GM19240 (cell line): Measurements from ENCODE around the gene GJC1.
"Not testable (repeated sequence)": the region's sequence is repeated elsewhere in the genome, so short reads cannot be mapped to it uniquely, and the experiment has no call there.

ENCODE experiments used
- DNase-seq: peaks from one replicate; pipeline ENCODE4 v3.0.0; 2011; ENCODE audit warnings: low spot score; ENCODE audit not compliant: insufficient read length

Gene GJC1

DNA sequence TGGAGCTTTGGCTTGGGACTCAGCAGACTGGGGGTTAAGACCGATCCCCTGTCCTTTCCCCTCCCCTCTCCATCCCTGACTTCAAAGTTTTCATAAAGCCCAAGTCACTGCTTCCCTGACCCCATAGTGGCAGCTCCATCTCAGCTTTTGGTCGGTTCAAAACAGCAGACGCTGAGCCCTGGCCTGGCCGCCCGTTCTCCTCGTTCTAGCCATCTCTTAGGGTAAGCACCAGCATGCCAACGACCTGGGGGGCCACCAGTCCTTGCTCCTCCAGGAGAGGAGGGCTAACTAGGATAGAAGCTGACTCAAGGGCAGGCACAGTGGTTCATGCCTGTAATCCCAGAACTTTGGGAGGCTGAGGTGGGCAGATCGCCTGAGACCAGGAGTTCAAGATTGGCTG, 16.1 kb upstream of the GJC1 start:
- DNase-seq = no peak

DNA sequence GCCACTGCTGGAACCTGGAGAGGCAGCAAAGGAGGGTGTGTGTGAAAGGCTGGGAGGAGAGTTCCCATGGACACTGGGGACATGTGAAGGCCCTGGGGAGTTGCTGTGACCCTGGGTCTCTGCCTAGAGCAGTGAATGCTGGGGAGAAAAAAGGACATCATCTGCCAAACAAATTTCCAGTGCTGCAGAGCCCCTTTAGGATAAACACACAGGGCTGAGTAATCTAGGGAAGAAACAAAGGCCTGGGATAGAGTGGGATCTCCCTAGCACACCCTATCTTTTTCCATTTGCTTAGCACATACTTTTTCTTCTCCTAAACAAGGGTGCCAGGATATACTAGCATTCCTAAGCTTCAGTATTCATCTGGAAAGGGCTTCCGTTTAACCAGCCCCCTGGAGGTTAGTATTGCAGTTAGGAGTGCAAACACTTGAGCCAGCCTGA, 14.3 kb upstream of the GJC1 start:
- no peak for DNase-seq

GRCh38 chr17:44842748-44843147, 12.7 kb upstream of the GJC1 start:
- DNase-seq = no peak

DNA sequence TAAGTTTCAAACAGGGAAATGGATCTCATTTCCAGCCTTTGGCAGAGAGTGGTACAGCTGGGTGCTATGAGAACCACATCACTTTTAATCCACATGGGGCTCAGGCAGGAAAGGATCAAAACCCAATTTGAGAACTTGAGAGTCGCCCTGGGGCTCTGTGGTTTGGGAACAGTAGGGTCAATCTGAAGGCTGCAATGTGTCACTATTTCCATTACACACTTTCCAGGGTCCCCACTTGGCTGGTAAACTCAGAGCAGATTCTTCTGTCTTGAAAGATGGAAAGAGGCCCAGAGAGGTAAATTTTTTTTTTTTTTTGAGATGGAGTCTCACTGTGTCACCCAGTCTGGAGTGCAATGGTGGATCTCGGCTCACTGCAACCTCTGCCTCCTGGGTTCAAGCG, 10.8 kb upstream of the GJC1 start:
- no peak for DNase-seq

DNA sequence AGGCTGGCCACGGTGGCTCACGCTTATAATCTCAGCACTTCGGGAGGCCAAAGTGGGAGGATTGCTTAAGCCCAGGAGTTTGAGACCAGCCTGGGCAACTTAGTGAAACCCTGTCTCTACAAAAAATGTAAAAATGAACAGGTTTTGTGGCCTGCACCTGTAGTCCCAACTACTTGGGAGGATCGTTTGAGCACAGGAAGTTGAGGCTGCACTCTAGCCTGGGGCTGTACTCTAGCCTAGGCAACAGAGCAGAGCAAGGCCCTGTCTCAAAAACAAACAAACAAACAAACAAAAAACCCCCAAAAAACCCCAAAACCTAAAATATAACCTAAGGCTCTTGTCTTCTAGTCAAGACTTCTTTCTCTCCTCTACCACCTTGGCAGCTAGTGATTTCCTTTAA, 10.2 kb upstream of the GJC1 start:
- no peak for DNase-seq

GRCh38 chr17:44837196-44837595, 7.1 kb upstream of the GJC1 start:
- no peak for DNase-seq

GRCh38 chr17:44832805-44833204, 2.7 kb upstream of the GJC1 start:
- no peak for DNase-seq

DNA sequence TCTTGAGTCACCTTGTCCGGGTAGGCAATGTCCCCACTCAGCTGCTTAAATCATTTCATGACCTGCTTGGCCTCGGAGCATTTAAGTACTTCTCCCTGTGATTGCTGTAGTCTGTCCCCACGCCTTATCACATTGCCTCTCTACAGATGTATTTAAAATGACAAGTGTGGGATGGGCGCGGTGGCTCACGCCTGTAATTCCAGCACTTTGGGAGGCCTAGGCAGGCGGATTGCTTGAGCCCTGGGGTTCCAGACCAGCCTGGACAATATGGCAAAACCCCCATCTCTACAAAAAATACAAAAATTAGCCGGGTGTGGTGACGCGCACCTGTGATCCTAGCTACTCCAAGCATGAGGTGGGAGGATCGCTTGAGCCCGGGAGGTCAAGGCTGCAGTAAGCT, 1.3 kb upstream of the GJC1 start:
- no peak for DNase-seq

GRCh38 chr17:44830359-44831288, 537 bp upstream of the GJC1 start:
- DNase-seq = no peak

- no peak for DNase-seq
These were observed 1.1 kb downstream of the GJC1 start for GRCh38 chr17:44828919-44829522.

DNA sequence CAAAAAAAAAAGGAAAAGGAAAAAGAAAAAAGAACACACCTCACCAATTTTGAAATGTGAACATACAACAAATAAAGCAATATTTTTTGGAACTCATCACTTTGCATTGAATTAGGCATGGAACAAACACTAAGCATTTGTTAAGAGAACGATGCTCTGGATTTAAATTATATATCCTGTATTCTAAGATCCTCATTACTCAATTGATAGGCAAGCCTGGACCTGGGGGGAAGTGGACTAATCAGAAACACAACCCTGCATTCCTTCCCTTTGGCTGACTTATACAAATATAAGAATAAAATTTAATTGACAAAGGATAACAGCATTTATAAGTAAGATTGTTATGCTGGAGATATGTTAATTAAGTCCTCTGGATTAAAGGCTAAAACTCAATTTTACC, 2.2 kb downstream of the GJC1 start:
- DNase-seq = no peak

DNA sequence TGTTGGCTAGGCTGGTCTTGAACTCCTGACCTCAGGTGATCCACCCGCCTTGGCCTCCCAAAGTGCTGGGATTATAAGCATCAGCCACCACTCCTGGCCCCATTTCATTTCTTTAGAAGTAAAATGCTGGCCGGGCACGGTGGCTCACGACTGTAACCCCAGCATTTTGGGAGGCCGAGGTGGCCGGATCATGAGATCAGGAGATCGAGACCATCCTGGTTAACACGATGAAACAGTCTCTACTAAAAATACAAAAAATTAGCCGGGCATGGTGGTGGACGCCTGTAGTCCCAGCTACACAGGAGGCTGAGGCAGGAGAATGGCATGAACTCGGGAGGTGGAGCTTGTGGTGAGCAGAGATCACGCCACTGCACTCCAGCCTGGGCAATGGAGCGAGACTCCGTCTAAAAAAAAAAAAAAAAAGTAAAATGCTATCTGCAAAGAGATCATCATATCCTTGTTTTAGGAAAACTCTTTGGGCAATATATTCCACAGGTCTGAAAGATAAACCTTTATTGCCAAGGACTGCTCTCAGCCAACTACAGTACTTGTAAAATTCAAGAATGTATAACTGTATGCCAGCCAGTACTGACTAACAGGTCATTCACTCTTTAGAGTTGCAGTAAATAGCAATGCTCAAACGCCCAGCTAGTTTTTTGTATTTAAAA, 3.8 kb downstream of the GJC1 start:
- no peak for DNase-seq

GRCh38 chr17:44825236-44825635, 4.9 kb downstream of the GJC1 start:
- not testable (repeated sequence) for DNase-seq

GRCh38 chr17:44820631-44821212, 9.4 kb downstream of the GJC1 start:
- DNase-seq = no peak

DNA sequence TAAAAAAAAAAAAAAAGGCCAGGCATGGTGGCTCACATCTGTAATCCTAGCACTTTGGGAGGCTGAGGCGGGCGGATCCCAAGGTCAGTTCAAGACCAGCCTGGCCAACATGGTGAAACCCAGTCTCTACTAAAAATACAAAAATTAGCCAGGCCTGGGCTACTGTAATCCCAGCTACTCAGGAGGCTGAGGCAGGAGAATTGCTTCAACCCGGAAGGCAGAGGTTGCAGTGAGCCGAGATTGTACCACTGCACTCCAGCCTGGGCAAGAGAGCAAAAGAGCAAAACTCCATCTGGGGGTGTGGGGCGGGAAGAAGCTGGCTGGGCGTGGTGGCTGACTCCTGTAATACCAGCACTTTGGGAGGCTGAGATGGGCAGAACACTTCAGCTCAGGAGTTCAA, 11.6 kb downstream of the GJC1 start:
- DNase-seq = not testable (repeated sequence)

DNA sequence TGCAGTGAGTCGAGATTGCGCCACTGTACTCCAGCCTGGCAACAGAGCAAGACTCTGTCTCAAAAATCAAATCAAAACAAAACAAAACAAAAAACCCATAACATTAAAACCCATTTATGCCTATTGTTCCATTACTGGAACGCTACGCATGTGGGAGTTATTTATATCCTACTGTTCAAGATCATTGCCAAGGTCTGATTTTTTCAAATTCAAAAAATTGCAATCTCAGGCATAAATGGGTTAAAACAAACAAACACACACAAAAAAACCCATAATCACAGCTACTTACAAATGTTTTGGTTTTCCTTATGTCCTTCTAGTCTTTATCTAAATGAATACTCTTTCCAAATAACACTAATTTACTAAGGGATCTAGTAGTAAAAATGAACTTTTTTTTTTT, 17.8 kb downstream of the GJC1 start:
- no peak for DNase-seq

GRCh38 chr17:44808656-44809388, 21.3 kb downstream of the GJC1 start:
- not testable (repeated sequence) for DNase-seq

GRCh38 chr17:44808156-44808555, 21.9 kb downstream of the GJC1 start:
- DNase-seq = no peak

DNA sequence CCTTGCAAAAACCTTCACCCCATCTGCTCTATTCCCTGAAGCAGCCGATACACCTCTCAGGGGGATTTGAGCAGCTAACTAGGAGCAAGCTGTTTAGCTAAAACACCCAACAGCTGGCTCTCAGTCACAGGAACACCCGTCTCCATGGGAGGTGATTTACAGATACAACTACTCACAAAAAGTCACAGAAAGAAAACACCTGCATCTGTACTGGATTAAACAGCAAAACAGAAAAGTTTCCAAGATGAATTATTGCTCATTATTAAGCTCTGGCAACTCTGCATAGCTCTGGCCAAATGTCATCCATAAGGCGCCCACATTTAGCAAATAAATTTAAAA, 22.3 kb downstream of the GJC1 start:
- DNase-seq = no peak

GRCh38 chr17:44807093-44807816, 22.8 kb downstream of the GJC1 start:
- DNase-seq = no peak
